ENCODE data around the gene SCARF2.

DNA sequence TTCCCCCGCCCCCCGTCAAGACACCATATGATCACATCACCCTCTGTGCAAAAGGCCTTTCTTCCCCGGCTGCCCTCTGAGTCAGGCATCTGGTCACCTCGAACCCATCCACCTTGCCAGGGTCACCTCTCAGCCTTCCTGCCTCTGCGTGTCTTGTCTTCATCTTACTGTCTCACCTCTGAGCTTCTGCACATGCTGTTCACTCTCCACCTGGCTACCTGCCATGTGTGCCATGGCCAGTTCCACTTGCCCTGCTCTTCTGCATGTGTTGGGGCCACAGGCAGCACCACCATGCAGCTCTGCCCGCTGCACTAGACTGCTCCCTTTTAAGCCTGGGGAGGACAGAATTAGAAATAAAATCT lies 33.9 kb downstream of the SCARF2 start:
- TF ChIP-seq, protein P1, sequence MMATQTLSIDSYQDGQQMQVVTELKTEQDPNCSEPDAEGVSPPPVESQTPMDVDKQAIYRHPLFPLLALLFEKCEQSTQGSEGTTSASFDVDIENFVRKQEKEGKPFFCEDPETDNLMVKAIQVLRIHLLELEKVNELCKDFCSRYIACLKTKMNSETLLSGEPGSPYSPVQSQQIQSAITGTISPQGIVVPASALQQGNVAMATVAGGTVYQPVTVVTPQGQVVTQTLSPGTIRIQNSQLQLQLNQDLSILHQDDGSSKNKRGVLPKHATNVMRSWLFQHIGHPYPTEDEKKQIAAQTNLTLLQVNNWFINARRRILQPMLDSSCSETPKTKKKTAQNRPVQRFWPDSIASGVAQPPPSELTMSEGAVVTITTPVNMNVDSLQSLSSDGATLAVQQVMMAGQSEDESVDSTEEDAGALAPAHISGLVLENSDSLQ (IDR thresholded peaks at IDR 0.05) = no peak
- TF ChIP-seq TARDBP (IDR thresholded peaks at IDR 0.05) = no peak

Measured in HEK293T (cell line).